GM18508 (cell line): Measurements from ENCODE around the gene TPH2.

ENCODE experiments used
- ATAC-seq: cut with Tn5 transposase; IDR thresholded peaks from one replicate; pipeline ENCODE4 v1.9.1; 2021; ENCODE audit warnings: moderate number of reproducible peaks; ENCODE audit not compliant: insufficient read depth, unreplicated experiment

The TPH2 gene

GRCh38 chr12:71958457-71958856 lies 19.8 kb downstream of the TPH2 start:
- no peak for ATAC-seq

- no peak for ATAC-seq
Measured at GRCh38 chr12:71958993-71959578, 20.4 kb downstream of the TPH2 start.

GRCh38 chr12:71967211-71967610 lies 28.6 kb downstream of the TPH2 start:
- ATAC-seq: no peak

GRCh38 chr12:71969330-71969729 lies 30.7 kb downstream of the TPH2 start:
- ATAC-seq: no peak

- ATAC-seq: no peak
Measured at GRCh38 chr12:71970031-71970430, 31.4 kb downstream of the TPH2 start.

GRCh38 chr12:71972441-71973074 lies 33.9 kb downstream of the TPH2 start:
- ATAC-seq: no peak

- ATAC-seq: no peak
Measured at GRCh38 chr12:71973687-71974086, 35.0 kb downstream of the TPH2 start.

- ATAC-seq: no peak
Measured at GRCh38 chr12:71980538-71980937, 41.9 kb downstream of the TPH2 start.

GRCh38 chr12:71981149-71981548 lies 42.5 kb downstream of the TPH2 start:
- no peak for ATAC-seq

- no peak for ATAC-seq
Measured at GRCh38 chr12:71994715-71995114, 56.1 kb downstream of the TPH2 start.

GRCh38 chr12:71999795-72000194 lies 61.1 kb downstream of the TPH2 start:
- no peak for ATAC-seq

GRCh38 chr12:72000969-72001648 lies 62.5 kb downstream of the TPH2 start:
- no peak for ATAC-seq

GRCh38 chr12:72006766-72007165 lies 68.1 kb downstream of the TPH2 start:
- no peak for ATAC-seq

- ATAC-seq: no peak
Measured at GRCh38 chr12:72010356-72010755, 71.7 kb downstream of the TPH2 start.

GRCh38 chr12:72011374-72011773 lies 72.7 kb downstream of the TPH2 start:
- ATAC-seq: no peak

- no peak for ATAC-seq
Measured at GRCh38 chr12:72012874-72013273, 74.2 kb downstream of the TPH2 start.

GRCh38 chr12:72015895-72016294 lies 77.2 kb downstream of the TPH2 start:
- no peak for ATAC-seq

- ATAC-seq: peak; percentile 96
Measured at GRCh38 chr12:72017054-72017651, 78.5 kb downstream of the TPH2 start.

- no peak for ATAC-seq
Measured at GRCh38 chr12:72018036-72018435, 79.4 kb downstream of the TPH2 start.

GRCh38 chr12:72024613-72025012 lies 86.0 kb downstream of the TPH2 start:
- ATAC-seq: no peak

- no peak for ATAC-seq
Measured at GRCh38 chr12:72025524-72025923, 86.9 kb downstream of the TPH2 start.
